Hepatocyte (in vitro differentiated cells): ENCODE results near the gene FCER2. TPM values are rescaled to one million over a fixed set of nuclear protein-coding genes. Genes with fewer than 3 reads are reported as not detected.

Source experiments
- DNase-seq: peaks from one replicate; pipeline ENCODE4 v3.0.0-alpha.2; 2016; ENCODE audit warnings: low spot score
- H2AFZ ChIP-seq: fragments of 200-600 bp; sonication (generic); 2 replicates; pipeline ENCODE4 v1.6.0; 2016; ENCODE audit warnings: antibody characterized with exemption, mild to moderate bottlenecking
- H3K27ac ChIP-seq: fragments of 200-600 bp; sonication (generic); 2 replicates; pipeline ENCODE4 v1.5.1; 2016; ENCODE audit warnings: mild to moderate bottlenecking
- H3K27me3 ChIP-seq: fragments of 200-600 bp; sonication (generic); 2 replicates; pipeline ENCODE4 v1.6.1; 2016
- H3K36me3 ChIP-seq: fragments of 200-600 bp; sonication (generic); replicated peaks from 2 replicates; pipeline ENCODE4 v1.5.1; 2016; ENCODE audit warnings: low read depth; ENCODE audit not compliant: insufficient read depth
- H3K4me1 ChIP-seq: fragments of 200-600 bp; sonication (generic); 2 replicates; pipeline ENCODE4 v1.5.1; 2016; ENCODE audit warnings: mild to moderate bottlenecking, moderate library complexity; ENCODE audit not compliant: insufficient read depth
- H3K4me2 ChIP-seq: fragments of 200-600 bp; sonication (generic); 2 replicates; pipeline ENCODE4 v1.6.0; 2016
- H3K4me3 ChIP-seq: fragments of 200-600 bp; sonication (generic); 2 replicates; pipeline ENCODE4 v1.5.1; 2016; ENCODE audit warnings: mild to moderate bottlenecking
- H3K79me2 ChIP-seq: fragments of 200-600 bp; sonication (generic); 2 replicates; pipeline ENCODE4 v1.6.0; 2017; ENCODE audit warnings: mild to moderate bottlenecking
- H3K9me2 ChIP-seq: fragments of 200-600 bp; sonication (generic); replicated peaks from 2 replicates; pipeline ENCODE4 v1.6.0; 2017; ENCODE audit warnings: mild to moderate bottlenecking; ENCODE audit not compliant: insufficient read depth
- H3K9me3 ChIP-seq: fragments of 200-600 bp; sonication (generic); 2 replicates; pipeline ENCODE4 v1.5.1; 2016; ENCODE audit warnings: low read depth, mild to moderate bottlenecking
- H4K20me1 ChIP-seq: fragments of 200-600 bp; sonication (generic); 2 replicates; pipeline ENCODE4 v1.6.0; 2016; ENCODE audit warnings: mild to moderate bottlenecking; ENCODE audit not compliant: insufficient read depth, poor library complexity, severe bottlenecking
- CTCF ChIP-seq: fragments of 200-600 bp; sonication (generic); IDR thresholded peaks from 2 replicates; pipeline ENCODE4 v1.5.1; 2016; ENCODE audit warnings: antibody characterized with exemption, mild to moderate bottlenecking; ENCODE audit not compliant: poor library complexity
- EZH2 ChIP-seq: fragments of 200-600 bp; sonication (generic); IDR thresholded peaks from 2 replicates; pipeline ENCODE4 v1.6.1; 2016; ENCODE audit warnings: antibody characterized with exemption, mild to moderate bottlenecking, borderline replicate concordance
- EZH2phosphoT487 ChIP-seq: fragments of 200-600 bp; sonication (generic); IDR thresholded peaks from one replicate; pipeline ENCODE4 v1.6.1; 2018; ENCODE audit warnings: antibody characterized with exemption, mild to moderate bottlenecking, low read depth, moderate library complexity; ENCODE audit not compliant: unreplicated experiment, severe bottlenecking
- WGBS: methylation state at CpG from one replicate; pipeline ENCODE4 v1.1.6; 2016; ENCODE audit warnings: low lambda C conversion rate; ENCODE audit errors: missing lambda C conversion rate; 5-methylcytosine and 5-hydroxymethylcytosine counted together
- polyA plus RNA-seq: library from polyadenylated mRNA; unstranded; fragments of >200 nt; fragmentation: Nextera tagmentation; extraction: Ambion mirVana; gene quantifications from 2 replicates; pipeline ENCODE4 v1.2.1, GENCODE V29; 2016
- total RNA-seq: library from RNA; depleted of rRNA; stranded (reverse); fragments of >200 nt; gene quantifications from 2 replicates; pipeline ENCODE4 v1.2.3, GENCODE V29; 2014

FCER2 gene
- total and polyA plus RNA-seq, 2 experiments from 2014 or later, result not detected

- no peaks in the 10 kb centered on the region for H4K20me1 ChIP-seq
- no peaks in the 10 kb centered on the region for H3K79me2 ChIP-seq
- WGBS, result 73% methylated on average over 2 of the region's 2 CpGs
- H3K36me3 ChIP-seq, result no peaks in the 10 kb centered on the region
- TF ChIP-seq CTCF (no peak), EZH2phosphoT487 (no peak)
- DNase-seq, result no peak
- H3K27me3 ChIP-seq, result peaks cover 6% of the 10 kb centered on the region
- no peak overlapping the region for H3K4me2 ChIP-seq
- H3K4me1 ChIP-seq, result no peaks in the 10 kb centered on the region
- no peak overlapping the region for H2AFZ ChIP-seq
- H3K27ac ChIP-seq, result no peak overlapping the region
- no peak overlapping the region for H3K4me3 ChIP-seq
- H3K9me2 ChIP-seq, result no peaks in the 10 kb centered on the region
- H3K9me3 ChIP-seq, result no peaks in the 10 kb centered on the region
These were observed 2.9 kb downstream of the FCER2 start for GRCh38 chr19:7699003-7699402.

- Histone ChIP-seq H3K79me2 (no peaks in the 10 kb centered on the region), H3K4me3 (no peak overlapping the region), H3K4me2 (no peak overlapping the region), H3K36me3 (no peaks in the 10 kb centered on the region), H3K27me3 (peaks cover 6% of the 10 kb centered on the region), H3K4me1 (no peaks in the 10 kb centered on the region), H2AFZ (no peak overlapping the region), H3K9me2 (no peaks in the 10 kb centered on the region), H3K9me3 (no peaks in the 10 kb centered on the region), H3K27ac (no peak overlapping the region), H4K20me1 (no peaks in the 10 kb centered on the region)
- no peak for DNase-seq
- WGBS, result 64% methylated on average over 6 of the region's 11 CpGs
- no peak for TF ChIP-seq CTCF
- no peak for TF ChIP-seq EZH2phosphoT487
- TF ChIP-seq EZH2, result no peak
These were observed 3.3 kb downstream of the FCER2 start for GRCh38 chr19:7698583-7698982.

GRCh38 chr19:7697721-7698287 is 4.1 kb downstream of the FCER2 start:
- WGBS, result 87% methylated on average over 10 of the region's 10 CpGs
- H3K27ac ChIP-seq, result no peak overlapping the region
- no peaks in the 10 kb centered on the region for H3K4me1 ChIP-seq
- peaks cover 6% of the 10 kb centered on the region for H3K27me3 ChIP-seq
- no peak for TF ChIP-seq CTCF
- no peak for TF ChIP-seq EZH2phosphoT487
- no peak for TF ChIP-seq EZH2
- no peak overlapping the region for H3K4me3 ChIP-seq
- no peaks in the 10 kb centered on the region for H3K36me3 ChIP-seq
- no peak overlapping the region for H2AFZ ChIP-seq
- H3K4me2 ChIP-seq, result no peak overlapping the region
- no peaks in the 10 kb centered on the region for H3K9me2 ChIP-seq
- H3K79me2 ChIP-seq, result no peaks in the 10 kb centered on the region
- H3K9me3 ChIP-seq, result no peaks in the 10 kb centered on the region
- no peaks in the 10 kb centered on the region for H4K20me1 ChIP-seq
- DNase-seq, result no peak

- no peaks in the 10 kb centered on the region for H4K20me1 ChIP-seq
- no peaks in the 10 kb centered on the region for H3K9me2 ChIP-seq
- H3K27me3 ChIP-seq, result peaks cover 1% of the 10 kb centered on the region
- 63% methylated on average over 4 of the region's 4 CpGs for WGBS
- TF ChIP-seq CTCF (no peak), EZH2 (no peak), EZH2phosphoT487 (no peak)
- no peaks in the 10 kb centered on the region for H3K36me3 ChIP-seq
- no peaks in the 10 kb centered on the region for H3K9me3 ChIP-seq
- DNase-seq, result no peak
- no peak overlapping the region for H3K27ac ChIP-seq
- no peak overlapping the region for H3K4me2 ChIP-seq
- H2AFZ ChIP-seq, result no peak overlapping the region
- H3K79me2 ChIP-seq, result no peaks in the 10 kb centered on the region
- H3K4me3 ChIP-seq, result no peak overlapping the region
- H3K4me1 ChIP-seq, result no peaks in the 10 kb centered on the region
These were observed 7.4 kb downstream of the FCER2 start for GRCh38 chr19:7694499-7694898.
